SK-MEL-5 (cell line): ENCODE results near the gene UBE4B. TPM values are rescaled to one million over a fixed set of nuclear protein-coding genes. Genes with fewer than 3 reads are reported as not detected.
A peak's percentile ranks its signal among the peaks of the same experiment; 100 is the strongest.
"Not testable (repeated sequence)": the region's sequence is repeated elsewhere in the genome, so short reads cannot be mapped to it uniquely, and the experiment has no call there.

Experiments
- DNase-seq: peaks from one replicate; pipeline ENCODE4 v3.0.0-alpha.2; 2016; ENCODE audit warnings: low read depth, low spot score
- in situ Hi-C: cut with HindIII; loops from 2 replicates; pipeline ENCODE4 v1.10.0; 2016; ENCODE audit warnings: low sequenced_read_pairs, high pct_unique_total_duplicates, low pct_unique_long_range_greater_than_20kb
- polyA plus RNA-seq, 2 experiments: library from polyadenylated mRNA; depleted of rRNA; stranded (reverse); fragments of >200 nt; gene quantifications; 2 replicates each; pipeline ENCODE4 v1.2.3, GENCODE V29; 2015
- total RNA-seq: library from RNA; depleted of rRNA; stranded (reverse); fragments of >200 nt; shearing (Covaris generic); gene quantifications from 2 replicates; pipeline ENCODE4 v1.2.3, GENCODE V29; 2014; rRNA removed

The UBE4B gene
- total RNA-seq = 28.9 and 29.9 TPM in 2 replicates
- 34.7 and 42.2 TPM in 2 replicates for polyA plus RNA-seq (2015; cell fraction: cytosol; rRNA removed)
- 29.6 and 42.0 TPM in 2 replicates for polyA plus RNA-seq (2015; cell fraction: nucleus; rRNA removed)

DNA sequence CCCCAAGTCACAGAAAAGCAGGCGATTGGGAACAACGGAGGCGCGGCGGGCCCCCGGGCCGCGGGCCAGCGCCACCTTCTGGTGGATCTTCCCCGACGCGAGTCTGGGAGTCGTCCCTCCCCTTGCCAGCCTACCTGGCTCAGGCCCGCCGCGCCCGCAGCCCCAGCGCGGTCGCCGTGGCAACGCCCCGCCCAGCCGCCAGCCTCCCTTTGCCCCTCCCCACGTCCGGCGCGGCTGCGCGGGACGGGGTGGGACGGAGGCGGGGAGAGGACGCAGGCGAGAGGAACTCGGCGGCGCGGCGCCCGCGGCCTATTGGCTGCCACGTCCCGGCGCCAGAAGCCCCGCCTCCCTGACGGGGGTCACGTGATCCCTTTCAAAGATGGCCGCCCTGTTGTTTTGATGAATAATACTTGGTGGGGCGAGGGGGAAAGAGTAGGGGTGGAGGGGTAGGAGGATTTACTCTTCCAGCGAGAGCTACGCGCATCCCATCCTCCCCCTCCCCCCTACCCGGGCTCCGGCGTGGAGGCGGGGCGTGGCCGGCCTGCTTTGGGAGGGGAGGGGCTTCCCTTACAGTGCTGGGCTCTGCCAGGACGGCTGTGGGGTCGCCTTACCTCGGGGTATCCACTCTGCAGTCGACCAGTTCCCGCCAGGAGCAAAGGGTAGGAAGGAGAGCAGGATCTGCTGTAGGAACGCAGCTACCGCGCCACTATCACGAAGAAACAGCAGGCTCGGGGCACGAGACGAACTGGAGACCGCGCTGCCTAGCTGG lies at the start of gene UBE4B:
UBE4B (plus strand) TSS at position 369 of the 769 bp plus-strand sequence. CDS start 713 bp downstream, outside the sequence.
- DNase-seq = peak; percentile 96
- in situ Hi-C loops = no loop called here

DNA sequence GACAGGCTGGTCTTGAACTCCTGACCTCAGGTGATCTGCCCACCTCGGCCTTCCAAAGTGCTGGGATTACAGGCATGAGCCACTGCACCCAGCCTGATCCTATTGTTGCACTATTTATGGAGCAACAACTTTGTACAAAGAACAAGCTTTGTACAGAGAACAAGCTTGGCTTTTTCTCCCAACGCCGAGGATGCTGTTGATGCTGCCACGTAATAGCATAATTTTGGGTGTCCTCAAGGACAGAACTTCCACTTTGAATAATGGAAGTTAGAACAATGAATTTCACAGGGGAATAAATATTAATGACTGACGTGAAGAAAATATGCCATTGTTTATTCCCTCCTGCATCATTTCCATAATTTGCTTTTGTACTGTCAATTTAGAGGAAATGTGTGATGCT lies 48.5 kb upstream of the UBE4B start:
- in situ Hi-C loops = no loop called here
- no peak for DNase-seq

DNA sequence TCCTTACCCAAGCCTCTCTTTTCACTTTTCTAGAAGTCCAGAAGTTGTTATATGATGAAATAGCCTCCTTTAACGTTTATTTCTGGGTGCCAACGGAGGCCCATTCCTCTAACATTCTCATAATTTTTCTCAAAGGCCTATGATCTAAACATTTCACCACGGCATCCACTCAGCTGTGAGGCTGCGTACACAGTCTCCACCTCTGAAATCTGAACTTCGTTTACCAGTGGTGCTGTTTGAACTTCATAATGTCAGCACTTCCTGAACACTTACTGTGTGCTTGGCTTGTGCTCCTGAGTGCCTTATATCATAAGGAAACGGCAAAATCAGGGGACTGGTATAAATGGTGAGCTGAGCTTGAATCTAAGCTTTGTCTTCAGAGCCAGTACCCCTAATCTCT lies 47.8 kb upstream of the UBE4B start:
- no peak for DNase-seq
- in situ Hi-C loops = no loop called here

DNA sequence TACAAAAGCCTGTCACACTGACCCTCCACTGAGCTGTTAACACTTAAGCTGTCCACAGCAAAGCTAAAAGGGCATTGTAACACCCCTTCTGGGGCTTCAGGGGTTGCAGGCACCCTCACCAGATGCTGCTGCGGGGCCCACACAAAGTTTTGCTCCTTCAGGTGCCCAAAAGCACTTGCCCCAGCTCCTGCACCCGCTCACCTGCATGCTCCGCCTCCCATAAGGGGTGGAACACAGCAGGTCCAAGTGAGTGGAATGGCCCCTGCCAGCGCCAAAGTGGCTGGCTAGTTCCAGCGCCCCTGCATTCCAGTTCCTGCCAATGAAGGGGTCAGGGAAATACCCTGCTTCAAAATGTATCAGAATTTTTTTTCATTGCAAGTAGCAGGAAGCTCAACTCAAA lies 43.0 kb upstream of the UBE4B start:
- in situ Hi-C loops = no loop called here

DNA sequence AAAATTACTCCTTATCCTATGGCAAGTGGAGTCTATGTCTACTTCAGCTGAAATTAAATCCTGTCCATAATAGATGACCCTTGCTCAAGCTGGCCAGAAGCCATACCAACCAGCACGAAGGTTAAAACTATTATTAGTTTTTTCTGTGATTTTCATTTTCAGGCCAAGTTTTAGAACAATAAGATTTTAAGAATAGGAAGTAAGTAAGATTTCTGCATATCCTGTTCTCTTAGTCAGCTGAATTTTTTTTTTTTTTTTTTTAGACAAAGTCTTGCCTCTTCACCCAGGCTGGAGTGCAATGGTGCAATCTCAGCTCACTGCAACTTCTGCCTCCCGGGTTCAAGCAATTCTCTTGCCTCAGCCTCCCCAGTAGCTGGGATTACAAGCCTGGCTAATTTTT lies 41.8 kb upstream of the UBE4B start:
- in situ Hi-C loops = no loop called here
- DNase-seq = no peak

More for the DNA sequence above, 43.0 kb upstream of the UBE4B start:
- no peak for DNase-seq

DNA sequence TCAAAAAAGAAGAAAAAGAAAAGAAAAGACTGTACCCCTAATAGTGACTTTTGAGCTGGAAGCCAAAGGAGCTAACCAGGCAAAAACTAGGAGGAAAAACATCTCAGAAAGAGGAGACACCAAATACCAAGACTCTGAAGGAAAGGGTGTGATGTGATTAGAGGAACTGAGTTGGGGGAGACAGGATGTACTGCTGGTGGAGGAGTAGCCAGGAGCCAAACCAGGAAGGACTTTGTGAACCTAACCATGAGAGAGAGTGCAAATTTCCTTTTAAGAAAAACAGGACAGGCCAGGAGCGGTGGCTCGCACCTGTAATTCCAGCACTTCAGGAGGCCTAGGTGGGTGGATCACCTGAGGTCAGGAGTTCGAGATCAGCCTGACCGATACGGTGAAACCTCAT lies 39.8 kb upstream of the UBE4B start:
- in situ Hi-C loops = no loop called here

DNA sequence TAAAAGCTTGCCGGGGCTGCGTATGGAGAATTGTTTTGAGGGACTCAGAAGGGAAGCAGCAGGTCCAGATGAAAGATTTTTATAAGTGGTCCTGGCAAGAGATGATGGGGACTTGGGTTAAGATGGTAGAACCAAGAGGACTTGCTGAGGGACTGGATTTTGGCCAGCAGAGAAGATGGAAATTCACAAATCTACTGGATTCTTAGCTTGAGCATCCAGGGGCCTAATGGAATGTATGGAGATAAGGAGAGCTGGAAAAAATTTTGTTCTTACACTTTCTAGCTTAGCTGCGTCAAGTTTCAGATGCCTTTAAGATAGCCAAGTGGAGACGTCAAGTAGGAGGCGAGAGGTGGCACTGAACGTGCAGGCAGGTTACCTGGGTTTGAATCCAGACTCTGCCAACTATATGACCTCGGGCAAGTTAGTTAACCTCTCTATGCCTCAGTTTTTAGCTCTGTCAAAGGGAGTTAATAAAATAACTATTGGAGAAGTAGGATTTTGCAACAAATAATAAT lies 39.1 kb upstream of the UBE4B start:
- no peak for DNase-seq
- in situ Hi-C loops = no loop called here

More for the DNA sequence above, 39.8 kb upstream of the UBE4B start:
- no peak for DNase-seq

DNA sequence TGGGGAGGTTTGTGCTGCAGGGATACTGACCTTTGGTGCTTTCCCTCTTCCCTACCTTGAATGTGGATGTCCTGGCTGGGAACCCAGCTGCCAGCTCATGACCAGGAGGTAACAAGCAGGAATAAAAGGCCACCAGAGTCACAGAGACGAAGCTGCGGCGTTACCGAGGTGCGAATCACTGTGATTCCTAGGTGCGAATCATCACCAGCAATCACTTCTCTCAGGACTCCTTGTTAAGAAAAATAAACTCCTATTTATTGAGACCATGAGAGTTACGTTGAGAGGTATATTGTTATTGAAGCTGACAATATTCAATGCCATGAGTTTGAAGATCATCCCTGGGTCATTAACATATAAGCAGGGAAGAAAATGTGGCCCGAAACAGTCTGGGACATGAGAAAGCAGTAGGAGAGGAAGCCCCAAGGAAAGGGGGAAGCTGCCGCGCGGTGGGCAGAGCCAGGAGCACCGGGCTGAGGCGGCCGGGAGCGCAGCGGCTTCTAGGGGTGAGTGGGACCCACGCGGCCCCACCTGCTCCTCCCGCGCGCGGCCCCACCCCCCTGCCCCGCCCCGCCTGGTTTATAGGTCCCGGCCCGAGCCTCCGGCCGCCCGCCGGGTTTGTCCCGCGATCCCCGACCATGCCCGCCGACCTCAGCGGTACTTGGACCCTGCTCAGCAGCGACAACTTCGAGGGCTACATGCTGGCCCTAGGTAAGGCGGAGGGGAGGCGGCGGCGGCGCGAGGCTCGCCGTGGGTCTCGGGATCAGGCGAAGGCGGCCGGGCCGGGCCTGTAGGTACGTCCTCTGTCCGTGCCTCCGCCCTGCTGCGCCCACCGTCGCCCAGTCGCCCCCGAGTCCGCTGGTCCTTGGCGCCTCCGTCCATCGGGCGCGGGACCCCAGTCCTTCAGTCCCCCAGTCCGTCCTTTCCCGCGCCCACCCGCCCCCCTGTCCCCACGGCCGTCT lies 35.9 kb upstream of the UBE4B start, which contains the start of gene RBP7:
RBP7 (plus strand) TSS at position 605 of the 959 bp plus-strand sequence; CDS start at position 636, 31 bp downstream.
- in situ Hi-C loops = no loop called here
- DNase-seq = no peak

DNA sequence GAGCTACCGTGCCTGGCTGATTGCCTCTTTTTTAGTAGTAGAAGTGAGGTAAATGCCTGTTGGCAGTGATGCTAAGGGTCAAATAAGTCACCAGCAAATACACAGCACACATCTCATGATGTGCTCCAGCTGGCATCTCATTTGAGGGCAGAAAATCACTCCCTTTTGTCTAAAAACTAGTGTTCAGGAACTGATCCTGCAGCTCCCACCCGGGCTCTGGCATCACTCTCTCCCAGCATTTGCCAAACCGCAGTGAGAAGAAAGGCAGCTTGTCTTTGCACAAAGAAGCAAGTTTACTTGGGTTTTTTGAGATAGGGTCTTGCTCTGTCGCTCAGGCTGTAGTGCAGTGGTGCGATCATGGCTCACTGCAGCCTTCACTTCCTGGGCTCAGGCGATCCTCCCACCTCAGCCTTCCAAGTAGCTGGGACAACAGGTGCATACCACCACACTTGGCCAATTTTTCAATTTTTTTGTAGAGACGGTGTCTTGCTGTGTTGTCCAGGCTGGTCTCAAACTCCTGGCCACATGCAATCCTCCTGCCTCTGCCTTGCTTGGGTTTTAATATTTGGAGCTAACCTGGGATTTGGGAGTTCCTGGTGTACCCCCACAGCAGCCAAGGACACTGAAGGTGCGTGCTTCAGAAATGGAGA lies 31.6 kb upstream of the UBE4B start:
- in situ Hi-C loops = no loop called here
- peak; percentile 87 for DNase-seq

DNA sequence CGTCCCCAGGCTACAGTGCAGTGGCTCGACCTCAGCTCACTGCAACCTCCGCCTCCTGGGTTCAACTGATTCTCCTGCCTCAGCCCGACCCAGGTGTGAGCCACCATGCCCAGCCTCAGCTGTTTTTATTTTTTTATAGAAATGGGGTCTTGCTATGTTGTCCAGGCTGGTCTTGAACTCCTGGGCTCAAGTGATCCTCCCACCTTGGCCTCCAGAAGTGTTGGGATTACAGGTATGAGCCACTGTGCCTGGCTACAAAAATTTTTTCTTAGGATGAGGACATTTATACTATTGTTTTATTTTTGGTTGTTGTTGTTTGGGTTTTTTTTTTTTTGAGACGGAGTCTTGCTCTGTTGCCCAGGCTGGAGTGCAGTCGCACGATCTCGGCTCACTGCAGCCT lies 27.5 kb upstream of the UBE4B start:
- DNase-seq, in situ Hi-C loops: not testable (repeated sequence)

DNA sequence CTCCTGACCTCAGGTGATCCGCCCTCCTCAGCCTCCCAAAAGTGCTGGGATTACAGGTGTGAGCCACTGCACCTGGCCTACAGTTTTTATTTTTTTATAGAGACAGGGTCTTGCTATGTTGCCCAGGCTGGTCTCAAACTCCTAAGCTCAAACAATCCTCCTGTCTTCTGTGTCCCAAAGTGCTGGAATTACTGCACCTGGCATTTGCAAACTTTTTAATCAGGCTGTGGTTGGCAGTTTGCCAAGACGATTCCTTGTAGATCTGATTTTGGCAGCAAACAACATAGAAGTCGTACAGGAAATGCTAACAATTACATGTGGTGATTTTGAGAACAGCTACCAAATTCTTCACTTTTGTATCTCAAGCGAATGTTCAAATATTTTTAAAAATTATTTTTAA lies 25.6 kb upstream of the UBE4B start:
- in situ Hi-C loops = no loop called here
- DNase-seq = no peak

DNA sequence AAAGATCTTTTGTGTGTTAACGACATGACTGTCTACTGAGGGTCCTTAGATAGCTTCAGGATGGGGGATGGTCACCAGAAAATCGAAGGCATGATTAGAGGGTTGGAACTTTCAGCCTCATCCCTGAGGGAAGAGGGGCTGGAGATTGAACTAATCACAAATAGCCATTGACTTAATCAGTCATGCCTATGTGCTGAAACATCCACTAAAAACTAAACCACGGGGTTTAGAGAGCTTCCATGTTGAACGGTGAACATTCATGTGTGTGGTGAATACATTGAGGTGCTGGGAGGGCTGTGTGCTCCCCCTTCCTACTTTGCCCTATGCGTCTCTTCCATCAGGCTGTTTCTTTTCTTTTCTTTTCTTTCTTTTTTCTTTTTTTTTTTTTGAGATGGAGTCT lies 18.7 kb upstream of the UBE4B start:
- in situ Hi-C loops = no loop called here

DNA sequence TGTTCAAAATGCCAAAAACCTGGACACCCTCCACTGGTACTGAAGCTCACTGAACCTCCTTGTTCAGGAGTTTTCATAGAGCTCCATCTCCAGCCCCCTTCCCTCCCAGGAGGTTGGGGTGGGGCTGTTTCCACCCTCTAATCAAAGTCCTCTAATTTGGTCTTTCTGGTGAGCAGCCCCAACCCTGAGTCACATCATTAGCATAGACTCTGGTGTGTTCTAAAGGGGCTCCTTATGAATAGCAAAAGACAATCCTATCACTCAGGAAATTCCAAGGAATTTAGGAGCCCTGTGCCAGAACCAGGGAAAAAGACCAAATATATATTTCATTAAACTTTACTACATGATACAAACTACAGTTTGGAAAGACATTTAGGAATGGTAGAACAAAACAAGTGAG lies 13.2 kb upstream of the UBE4B start:
- DNase-seq = no peak
- in situ Hi-C loops = no loop called here

More for the DNA sequence above, 18.7 kb upstream of the UBE4B start:
- DNase-seq = no peak

DNA sequence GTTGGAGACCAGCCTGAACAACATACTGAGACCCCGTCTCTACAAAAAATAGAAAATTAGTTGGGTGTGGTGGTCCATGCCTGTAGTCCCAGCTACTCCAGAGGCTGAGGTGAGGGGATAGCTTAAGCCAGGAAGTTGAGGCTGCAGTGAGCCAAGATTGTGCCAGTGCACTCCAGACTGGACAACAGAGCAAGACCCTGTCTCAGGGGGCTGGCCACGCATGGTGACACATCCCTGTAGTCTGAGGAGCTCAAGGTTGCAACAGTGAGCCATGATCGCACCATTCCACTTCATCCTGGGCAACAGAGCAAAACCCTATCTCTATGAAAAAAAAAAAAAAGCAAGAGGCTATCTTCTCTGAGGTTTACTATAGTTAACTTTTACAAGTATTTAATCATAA lies 12.7 kb upstream of the UBE4B start:
- DNase-seq = no peak
- in situ Hi-C loops = no loop called here

DNA sequence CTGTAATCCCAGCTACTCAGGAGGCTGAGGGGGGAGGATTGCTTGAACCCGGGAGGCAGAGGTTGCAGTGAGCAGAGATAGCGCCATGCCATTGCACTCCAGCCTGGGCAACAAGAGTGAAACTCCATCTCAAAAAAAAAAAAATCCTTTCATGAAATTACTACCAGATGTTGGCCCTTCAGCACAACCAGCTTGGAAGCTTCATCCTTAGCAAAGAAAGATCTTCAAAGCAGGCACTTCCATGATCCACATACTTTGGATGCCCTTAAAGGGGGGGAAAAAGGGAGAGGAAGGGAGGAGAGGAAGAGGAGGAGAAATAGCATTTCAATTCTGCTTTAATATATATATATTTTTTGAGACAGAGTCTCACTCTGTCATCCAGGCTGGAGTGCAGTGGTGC lies 12.1 kb upstream of the UBE4B start:
- in situ Hi-C loops = not testable (repeated sequence)

DNA sequence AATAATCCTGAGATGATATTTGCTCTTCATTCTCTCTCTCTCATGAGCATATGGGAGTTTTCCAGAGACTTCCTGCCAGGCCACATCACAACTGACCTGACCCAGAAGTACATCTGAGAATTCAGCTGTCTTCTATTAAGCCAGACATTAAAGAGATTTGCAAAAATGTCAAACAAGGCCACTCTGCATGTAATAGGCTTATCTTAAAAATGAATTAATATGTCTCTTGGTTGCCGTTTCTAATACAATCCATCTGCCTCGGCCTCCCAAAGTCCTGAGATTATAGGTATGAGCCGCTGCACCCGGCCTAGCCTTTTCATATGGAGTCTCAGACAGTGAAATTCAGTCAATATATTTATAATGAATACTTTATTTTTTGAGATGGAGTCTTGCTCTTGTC lies 10.8 kb upstream of the UBE4B start:
- in situ Hi-C loops, DNase-seq: not testable (repeated sequence)

More for the DNA sequence above, 12.1 kb upstream of the UBE4B start:
- DNase-seq = not testable (repeated sequence)

DNA sequence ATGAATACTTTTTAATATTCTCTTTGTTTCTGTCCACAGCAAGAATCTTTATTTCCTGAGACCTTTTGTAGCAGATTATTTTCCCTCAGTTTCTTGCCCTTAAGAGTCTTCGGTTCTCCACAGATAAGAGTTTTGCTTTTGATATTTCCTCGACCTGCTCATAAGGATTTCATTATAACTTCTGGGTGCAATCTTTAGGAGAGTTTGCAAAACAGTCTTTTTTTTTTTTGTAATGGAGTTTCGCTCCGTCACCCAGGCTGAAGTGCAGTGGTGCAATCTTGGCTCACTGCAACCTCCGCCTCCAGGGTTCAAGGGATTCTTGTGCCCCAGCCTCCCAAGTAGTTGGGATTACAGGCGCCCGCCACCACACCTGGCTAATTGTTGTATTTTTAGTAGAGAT lies 10.1 kb upstream of the UBE4B start:
- in situ Hi-C loops = no loop called here

More for the DNA sequence above, 10.1 kb upstream of the UBE4B start:
- DNase-seq = no peak
